HG02571 (cell line): ENCODE measurements around the gene SLC39A12.
"Not testable (repeated sequence)": the region's sequence is repeated elsewhere in the genome, so short reads cannot be mapped to it uniquely, and the experiment has no call there.

Experiments used
- ATAC-seq: cut with Tn5 transposase; IDR thresholded peaks from one replicate; pipeline ENCODE4 v1.9.1; 2021; ENCODE audit warnings: mild to moderate bottlenecking, moderate library complexity; ENCODE audit not compliant: unreplicated experiment

SLC39A12 gene

DNA sequence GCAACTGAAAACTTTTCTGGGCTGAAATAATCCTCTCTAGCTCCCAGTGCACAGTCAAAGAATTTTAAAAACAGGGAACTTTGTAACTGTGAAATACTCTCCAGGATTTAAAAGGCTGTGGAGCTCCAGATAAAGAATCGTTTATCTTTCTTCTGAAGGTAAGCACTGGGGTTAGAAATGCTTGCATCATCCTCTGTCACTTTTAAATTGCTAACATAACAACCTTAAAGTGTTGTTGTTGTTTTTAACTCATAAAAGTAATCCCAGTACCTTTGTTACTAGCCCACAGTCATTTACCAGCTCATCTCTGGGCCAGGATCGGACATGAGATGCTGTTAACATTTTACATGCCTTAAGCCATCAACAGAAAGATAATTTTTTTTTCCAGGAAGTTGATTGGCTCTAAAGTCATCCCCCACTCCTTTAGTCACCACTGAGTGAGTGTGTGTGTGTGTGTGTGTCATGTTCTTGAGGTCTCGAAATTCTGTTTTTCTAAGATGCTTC lies at the start of gene SLC39A12:
Gene SLC39A12, plus strand, starts transcription at position 51 of the 504 bp plus-strand sequence. CDS start 1,359 bp downstream, outside the sequence.
- no peak for ATAC-seq

DNA sequence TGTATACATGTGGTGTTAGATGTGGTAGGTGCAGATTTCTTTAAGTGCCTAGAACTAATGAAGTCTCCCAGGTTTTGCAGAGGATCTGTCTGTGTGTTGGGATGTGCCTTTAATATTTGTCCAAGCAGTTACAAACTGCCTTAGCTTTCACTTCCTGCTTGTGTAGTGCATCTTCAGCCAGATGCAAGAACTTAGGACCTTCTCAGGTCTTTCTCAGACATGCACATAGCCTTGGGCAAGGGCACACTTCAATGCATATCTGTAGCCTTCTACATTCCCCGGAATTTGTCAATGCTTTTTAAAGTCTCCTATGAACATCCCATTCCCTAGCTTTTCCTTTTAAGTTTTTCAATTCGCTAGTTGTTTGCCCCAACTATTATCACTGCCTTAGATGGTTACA lies 47.2 kb upstream of the SLC39A12 start:
- ATAC-seq, result no peak

DNA sequence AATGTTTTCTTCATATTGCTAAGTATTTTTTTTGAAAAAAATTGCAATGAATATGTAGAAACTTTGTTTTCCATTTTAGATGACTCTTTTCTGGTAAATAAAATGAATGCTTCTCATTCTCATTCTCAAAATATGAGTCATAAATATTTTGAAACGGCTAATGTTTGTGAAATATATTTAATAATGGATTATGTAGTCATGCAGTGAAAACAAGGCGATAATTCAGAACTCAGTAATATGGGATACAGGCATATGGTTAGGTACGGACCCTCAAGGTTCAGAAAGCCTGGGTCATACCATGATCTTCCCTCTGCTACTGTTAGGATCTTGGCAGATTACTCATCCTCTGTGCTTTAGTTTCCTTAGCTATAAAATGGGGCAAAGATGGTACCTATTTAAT lies 46.2 kb upstream of the SLC39A12 start:
- ATAC-seq, result no peak

DNA sequence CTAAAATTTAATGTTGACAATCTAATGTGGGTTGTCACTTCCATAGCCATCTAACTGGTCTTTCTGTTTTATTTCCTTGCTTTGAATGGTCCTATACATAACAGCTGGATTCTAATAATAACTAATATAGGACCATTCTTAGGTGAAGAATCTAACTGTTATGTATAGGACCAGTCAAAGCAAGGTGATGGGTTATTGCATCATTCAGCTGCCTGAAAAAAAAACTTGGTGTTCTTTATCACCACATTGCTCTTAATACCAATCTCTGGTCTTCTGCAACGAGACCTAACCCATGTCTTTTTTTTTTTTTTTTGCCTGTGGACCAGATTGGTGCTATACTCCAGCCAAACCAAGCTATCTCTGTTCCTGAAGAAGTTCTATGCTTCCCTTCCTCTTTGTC lies 45.7 kb upstream of the SLC39A12 start:
- ATAC-seq, result no peak

DNA sequence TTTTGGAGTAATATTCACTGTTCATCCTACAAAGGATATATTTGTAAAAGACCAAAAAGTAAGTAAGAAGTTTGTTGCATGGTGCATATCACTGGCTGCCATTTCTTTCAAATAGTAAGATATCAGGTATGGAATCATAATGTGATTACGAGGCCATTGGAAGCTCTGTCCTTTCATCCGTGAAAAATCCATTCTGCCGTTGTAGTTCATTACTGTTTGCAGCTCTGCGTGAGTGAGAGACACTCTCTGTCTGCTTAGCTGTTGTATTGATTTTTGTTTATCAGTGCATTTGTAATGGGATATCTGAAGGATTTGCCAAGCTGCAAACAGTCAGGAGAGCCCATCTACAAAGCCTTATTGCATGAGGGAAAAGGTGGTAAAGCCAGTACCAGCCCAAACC lies 44.1 kb upstream of the SLC39A12 start:
- no peak for ATAC-seq

DNA sequence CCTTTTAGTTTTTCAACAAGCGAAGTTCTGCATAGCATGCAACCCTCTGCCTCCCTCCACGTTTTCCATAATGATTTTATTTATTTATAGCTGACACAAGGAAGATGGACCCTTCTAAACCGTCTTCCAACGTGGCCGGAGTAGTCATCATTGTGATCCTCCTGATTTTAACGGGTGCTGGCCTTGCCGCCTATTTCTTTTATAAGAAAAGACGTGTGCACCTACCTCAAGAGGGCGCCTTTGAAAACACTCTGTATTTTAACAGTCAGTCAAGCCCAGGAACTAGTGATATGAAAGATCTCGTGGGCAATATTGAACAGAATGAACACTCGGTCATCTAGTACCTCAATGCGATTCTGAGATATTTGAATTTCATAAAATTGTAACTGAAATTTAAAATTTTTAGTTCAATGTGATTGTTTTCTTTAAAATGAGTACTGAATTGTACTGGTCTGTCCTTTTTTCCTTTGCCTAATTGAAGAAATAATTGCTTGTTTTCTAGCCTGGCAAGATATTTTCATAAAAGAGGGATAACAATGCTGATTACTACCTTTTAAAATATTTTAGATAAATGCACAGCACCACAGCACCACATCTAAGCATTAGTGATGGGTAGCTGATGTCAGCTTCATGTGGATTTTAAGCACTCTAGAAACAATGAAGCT lies 41.5 kb upstream of the SLC39A12 start:
- no peak for ATAC-seq

DNA sequence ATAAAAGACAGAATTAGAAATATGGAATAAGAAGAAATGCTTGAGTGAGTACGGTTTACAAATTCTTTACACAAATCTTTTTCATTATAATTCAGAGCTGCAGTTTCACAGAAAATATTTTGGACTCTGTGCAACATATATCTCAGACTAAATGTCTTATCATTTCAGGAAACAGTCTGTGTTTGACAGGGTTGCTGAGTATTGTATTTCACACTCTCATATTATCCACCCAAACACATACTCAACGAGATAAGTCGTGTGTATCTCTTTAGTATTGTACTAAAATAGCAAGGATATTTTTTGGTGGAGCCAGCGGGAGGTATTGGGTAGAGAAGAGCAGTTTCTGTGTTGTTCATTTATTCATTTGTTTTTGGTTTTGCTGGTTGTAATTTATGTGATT lies 39.0 kb upstream of the SLC39A12 start:
- ATAC-seq, result no peak

DNA sequence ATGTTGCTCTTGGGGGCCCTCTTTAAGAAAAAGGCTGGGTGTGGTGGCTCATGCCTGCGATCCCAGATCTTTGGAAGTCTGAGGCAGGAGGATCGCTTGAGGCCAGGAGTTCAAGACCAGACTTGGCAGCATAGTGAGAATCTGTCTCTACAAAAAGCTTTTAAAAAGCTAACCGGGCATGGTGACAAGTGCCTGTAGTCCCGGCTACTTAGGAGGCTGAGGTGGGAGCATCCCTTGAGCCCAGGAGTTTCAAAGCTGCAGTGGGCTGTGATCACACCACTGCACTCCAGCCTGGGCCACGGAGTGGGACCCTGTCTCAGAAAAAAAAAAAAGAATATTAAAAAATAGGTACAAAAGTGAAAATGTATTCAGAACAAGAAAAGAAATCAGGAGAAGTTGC lies 38.1 kb upstream of the SLC39A12 start:
- ATAC-seq, result no peak

DNA sequence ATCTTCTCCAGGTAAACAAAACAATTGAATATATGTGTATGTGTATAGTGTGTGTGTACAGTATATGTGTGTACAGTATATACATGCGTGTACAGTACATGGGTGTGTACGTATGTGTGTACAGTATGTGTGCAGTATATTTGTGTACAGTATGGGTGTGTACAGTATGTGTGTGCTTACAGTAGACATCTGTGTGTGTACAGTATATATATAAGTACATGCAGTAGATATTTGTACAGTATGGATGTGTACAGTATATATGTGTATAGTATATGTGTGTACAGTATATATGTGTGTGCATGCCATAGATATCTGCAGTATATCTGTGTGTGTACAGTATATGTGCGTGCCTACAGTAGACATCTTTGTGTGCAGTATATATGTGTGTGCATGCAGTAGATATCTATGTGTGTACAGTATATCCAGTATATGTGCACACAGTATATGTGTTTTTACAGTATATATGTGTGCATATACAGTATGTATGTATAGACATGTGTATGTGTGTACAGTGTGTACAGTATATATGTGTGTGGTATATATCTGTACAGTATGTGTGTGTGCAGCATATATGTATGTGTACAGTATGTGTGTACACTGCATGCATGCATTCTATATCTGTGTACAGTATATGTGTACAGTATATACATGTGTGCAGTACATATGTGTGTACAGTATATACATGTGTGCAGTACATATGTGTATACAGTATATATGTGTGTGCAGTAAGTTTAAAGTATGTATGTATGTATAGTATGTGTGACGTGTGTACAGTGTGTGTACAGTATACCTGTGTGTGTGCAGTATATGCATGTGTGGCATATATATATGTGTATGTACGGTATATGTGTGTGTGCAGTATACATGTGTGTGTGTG lies 37.3 kb upstream of the SLC39A12 start:
- ATAC-seq, result no peak

DNA sequence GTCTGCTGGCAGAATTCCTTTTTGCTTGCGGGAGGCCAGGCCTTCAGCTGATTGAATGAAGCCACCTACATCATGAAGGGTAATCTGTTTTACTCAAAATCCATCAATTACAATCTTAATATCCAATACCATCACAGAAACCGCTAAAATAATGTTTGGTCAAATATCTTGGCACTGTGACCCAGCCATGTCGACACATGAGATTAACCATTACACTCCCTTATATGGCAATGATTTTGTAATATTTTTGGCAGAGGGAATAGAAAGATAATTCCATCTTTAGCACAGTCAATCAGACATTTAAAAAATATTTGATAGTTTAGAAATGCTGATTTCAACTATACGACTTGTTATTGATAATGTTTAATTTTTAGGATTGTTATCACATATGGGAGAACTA lies 36.5 kb upstream of the SLC39A12 start:
- no peak for ATAC-seq

DNA sequence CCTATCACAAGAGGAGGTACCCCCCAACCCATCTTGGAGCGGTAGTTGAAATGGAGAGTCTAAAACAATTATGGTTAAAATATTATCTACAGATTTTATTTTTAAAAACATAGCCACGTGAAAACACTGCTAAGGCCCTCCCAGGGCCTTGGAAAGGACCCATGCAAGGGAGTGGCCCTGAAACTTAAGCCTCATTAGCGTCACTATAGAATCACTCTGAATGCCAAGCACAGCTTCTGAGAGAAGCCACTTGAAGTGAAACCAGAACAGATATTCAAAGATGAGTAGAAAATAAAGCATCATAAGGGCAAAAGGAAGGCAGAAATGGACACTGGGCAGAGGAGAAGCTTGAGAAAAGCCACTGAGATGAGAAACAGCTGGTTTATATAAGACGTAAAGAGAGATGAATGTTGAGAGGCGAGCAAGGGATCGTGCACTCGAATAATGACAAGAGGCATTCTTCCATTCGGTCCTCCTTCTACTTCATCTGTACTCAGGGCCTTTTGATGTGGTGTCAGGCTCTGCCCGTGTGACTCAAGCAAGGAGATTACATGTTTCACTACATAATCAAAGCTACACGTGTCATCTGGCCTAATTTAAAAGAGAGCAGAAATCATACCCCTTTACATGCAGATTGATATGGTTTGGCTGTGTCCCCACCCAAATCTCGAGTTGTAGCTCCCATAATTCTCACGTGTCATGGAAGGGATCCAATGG lies 33.4 kb upstream of the SLC39A12 start:
- no peak for ATAC-seq

DNA sequence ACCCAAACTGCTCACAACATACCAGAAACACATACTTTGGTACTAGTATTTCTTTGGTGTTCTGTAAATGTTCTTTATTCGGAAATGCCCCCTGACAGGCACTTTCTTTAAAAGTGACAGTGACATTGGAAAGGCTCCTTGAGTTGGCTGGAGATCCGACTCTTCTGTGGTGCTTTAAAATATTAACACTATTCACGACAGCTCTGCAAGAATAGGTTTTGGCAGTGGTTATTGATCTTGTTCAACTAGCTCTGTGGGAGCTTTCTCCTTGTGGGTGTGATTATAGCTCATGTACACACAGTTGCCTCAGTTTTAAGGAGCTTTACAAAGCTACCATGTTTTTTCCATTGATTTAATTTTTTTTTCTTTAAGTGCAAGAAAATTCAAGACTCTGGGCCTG lies 30.3 kb upstream of the SLC39A12 start:
- no peak for ATAC-seq

DNA sequence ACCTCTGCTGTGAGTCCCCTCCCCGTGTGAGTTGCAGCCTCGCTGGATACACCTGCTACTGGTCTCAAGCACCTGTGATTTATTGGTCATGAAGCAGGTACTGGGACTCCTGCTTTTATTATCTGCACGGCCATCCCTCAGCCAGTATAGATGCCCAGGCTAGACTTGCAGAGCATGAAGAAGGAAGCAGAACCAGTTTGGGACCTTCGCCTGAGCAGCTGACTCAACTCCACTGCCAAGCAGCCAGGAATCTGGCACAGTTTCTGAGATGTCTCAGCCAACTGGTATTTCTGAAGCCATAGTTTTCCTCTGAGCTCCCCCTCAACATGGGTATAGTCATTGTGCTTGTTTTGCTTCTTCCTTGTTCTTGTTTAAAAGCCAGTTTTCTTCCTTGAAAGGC lies 28.0 kb upstream of the SLC39A12 start:
- no peak for ATAC-seq

DNA sequence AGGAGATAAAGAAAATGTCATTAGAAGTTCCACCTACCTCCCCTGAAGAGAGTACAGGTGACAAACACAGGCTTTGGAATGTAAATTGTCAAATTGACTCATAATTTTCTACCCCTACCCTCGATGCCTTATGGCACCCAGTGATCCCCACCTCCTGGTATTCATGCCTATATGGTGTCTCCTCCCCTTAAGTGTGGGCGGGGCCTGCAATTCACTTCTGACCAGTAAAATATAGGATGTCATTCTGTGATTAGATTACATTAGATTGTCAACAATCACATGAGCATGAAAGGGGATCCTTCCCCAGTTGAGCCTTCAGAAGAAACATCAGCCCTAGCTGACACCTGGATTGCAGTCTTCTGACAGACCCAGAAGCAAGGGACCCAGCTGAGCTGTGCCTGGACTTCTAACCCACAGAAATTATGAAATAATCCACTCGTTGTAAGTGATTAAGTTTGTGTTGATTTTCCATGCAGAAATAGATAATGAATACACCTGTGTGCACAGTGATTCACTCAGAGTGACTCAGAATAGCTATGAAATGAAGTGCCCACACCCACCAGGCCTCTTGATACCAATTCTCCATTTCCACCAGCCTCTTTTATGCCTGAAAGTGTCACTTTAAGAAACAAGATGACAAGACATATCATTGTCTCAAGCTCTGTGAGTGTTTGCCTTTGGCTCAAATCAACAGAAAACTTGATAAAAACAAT lies 8.5 kb upstream of the SLC39A12 start:
- ATAC-seq, result no peak

DNA sequence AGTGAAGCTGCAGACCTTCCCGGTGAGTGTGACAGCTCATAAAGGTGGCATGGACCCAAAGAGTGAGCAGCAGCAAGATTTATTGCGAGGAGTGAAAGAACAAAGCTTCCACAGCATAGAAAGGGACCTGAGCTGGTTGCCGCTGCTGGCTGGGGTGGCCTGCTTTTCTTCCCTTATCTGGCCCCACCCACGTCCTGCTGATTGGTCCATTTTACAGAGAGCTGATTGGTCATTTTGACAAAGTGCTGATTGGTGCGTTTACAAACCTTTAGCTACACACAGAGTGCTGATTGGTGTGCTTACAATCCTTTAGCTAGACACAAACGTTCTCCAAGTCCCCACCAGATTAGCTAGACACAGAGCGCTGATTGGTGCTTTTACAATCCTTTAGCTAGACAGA lies 1.4 kb upstream of the SLC39A12 start:
- not testable (repeated sequence) for ATAC-seq

DNA sequence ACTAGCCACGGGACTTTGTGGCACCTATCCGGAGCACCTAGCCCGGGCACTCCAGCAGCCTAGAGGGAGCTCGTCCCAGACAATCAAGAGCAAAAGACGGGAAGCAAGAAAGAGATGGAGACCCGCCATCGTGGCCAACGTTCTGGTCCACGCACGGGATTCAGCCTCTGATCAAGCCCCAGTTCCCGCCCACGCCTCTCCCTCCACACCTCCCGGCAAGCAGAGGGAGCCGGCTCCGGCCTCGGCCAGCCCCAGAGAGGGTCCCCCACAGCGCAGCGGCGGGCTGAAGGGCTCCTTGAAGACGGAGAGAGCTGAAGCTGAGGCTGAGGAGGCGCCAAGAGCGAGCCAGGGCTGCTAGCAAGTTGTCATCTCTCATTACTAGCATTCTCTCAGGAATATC lies 992 bp upstream of the SLC39A12 start:
- ATAC-seq, result no peak

DNA sequence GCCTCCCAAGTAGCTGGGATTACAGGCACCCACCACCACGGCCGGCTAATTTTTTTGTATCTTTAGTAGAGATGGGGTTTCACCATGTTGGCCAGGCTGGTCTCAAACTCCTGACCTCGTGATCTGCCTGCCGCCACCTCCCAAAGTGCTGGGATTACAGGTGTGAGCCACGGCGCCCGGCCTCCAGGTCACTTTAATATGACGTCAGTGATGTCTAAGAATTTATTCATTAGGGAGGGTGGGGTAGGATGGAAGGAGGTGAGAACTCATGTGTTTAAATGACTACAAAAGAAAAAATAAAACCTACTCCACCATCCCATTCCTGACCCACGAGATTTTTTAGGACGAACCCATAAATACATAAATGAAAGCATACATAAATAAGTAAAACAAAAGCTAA lies 2.7 kb downstream of the SLC39A12 start:
- ATAC-seq, result not testable (repeated sequence)

DNA sequence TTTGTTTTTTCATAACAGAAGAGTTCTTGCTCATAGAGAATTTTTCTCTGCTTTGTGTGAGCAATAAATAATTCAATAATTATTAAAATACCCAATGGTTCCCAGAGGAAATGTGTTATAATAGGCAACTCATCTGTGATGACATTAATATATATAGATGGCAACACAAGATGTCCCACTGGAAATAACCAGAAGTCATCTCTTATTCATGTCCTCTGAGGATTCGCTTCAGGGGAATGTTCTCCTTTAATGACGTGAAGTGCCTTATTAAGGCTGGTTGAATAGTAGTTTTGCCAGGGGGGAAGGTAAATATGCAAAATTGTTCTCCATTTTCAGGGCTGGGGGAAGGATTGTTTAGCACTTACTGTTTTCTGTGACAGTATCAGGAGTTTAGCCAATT lies 3.1 kb downstream of the SLC39A12 start:
- ATAC-seq, result no peak

DNA sequence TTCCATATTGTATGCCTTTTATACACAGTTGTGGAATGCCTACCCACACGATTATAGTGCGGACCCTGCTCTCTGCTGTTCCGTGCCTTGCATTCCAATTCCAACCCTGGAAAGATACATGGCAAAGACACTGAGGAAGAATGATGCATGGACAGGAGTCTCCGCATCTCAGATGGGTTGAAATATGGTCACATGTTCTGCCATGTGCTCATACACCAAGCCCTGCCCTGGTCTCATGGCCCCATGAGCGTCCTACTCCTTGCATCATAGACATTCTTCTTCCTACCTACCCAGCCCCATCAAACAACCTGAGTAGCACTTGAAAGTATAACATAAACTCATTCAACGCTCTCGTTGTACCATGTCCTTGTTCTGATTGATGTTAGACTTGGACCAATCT lies 6.3 kb downstream of the SLC39A12 start:
- ATAC-seq, result no peak

DNA sequence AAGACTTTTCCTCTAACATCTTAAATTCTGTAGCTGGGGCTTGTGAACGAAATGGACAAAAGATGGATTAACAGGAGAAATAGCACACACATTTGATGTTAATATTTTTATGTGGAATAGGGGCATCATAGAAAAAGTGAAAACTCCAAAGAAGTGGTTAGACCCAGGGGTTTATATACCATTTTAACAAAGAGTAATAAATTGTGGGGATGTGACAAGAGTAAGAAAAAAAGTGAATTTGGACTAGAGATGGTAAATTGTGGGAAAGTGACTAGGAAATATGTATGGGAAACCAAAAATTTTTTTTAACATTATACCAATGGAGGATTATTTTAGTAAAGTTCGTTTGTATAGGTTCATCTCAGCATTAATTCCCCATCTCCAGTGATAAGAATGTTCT lies 8.2 kb downstream of the SLC39A12 start:
- no peak for ATAC-seq
